HG03196 (cell line): ENCODE measurements around the gene DLG2.

Experiments
- ATAC-seq: cut with Tn5 transposase; IDR thresholded peaks from one replicate; pipeline ENCODE4 v1.9.1; 2021; ENCODE audit not compliant: unreplicated experiment

The DLG2 gene

GRCh38 chr11:84241343-84242131, 1385.6 kb downstream of the DLG2 start:
- no peak for ATAC-seq

- ATAC-seq: no peak
These were observed 1386.3 kb downstream of the DLG2 start for GRCh38 chr11:84240847-84241246.

- ATAC-seq: no peak
These were observed 1390.7 kb downstream of the DLG2 start for GRCh38 chr11:84236436-84236835.

GRCh38 chr11:84234462-84235202, 1392.5 kb downstream of the DLG2 start:
- no peak for ATAC-seq

GRCh38 chr11:84234011-84234410, 1393.1 kb downstream of the DLG2 start:
- ATAC-seq: no peak

- ATAC-seq: no peak
These were observed 1394.6 kb downstream of the DLG2 start for GRCh38 chr11:84232511-84232910.

GRCh38 chr11:84230402-84230801, 1396.7 kb downstream of the DLG2 start:
- no peak for ATAC-seq

GRCh38 chr11:84227970-84228665, 1399.0 kb downstream of the DLG2 start:
- ATAC-seq: no peak

GRCh38 chr11:84224042-84224441, 1403.1 kb downstream of the DLG2 start:
- no peak for ATAC-seq

- no peak for ATAC-seq
These were observed 1408.8 kb downstream of the DLG2 start for GRCh38 chr11:84218318-84218717.

- ATAC-seq: no peak
These were observed 1411.5 kb downstream of the DLG2 start for GRCh38 chr11:84215672-84216071.

GRCh38 chr11:84214557-84214956, 1412.6 kb downstream of the DLG2 start:
- ATAC-seq: no peak

GRCh38 chr11:84212468-84213390, 1414.4 kb downstream of the DLG2 start:
- ATAC-seq: no peak

- no peak for ATAC-seq
These were observed 1415.2 kb downstream of the DLG2 start for GRCh38 chr11:84211896-84212295.

GRCh38 chr11:84194696-84195095, 1432.4 kb downstream of the DLG2 start:
- ATAC-seq: no peak

- no peak for ATAC-seq
These were observed 1433.4 kb downstream of the DLG2 start for GRCh38 chr11:84193706-84194105.

- ATAC-seq: no peak
These were observed 1438.6 kb downstream of the DLG2 start for GRCh38 chr11:84188521-84188920.

GRCh38 chr11:84173078-84173477, 1454.1 kb downstream of the DLG2 start:
- no peak for ATAC-seq

- no peak for ATAC-seq
These were observed 1462.0 kb downstream of the DLG2 start for GRCh38 chr11:84165139-84165538.

- no peak for ATAC-seq
These were observed 1462.4 kb downstream of the DLG2 start for GRCh38 chr11:84164728-84165127.

GRCh38 chr11:84163116-84163515, 1464.0 kb downstream of the DLG2 start:
- ATAC-seq: no peak
